Skeletal muscle tissue (tissue), 4 donors: ENCODE results near the gene HIVEP1. TPM values are rescaled to one million over a fixed set of nuclear protein-coding genes. Genes with fewer than 3 reads are reported as not detected.

ENCODE experiments used
- H3K27ac ChIP-seq: one replicate; pipeline ENCODE4 v1.7.0; 2013; ENCODE audit warnings: mild to moderate bottlenecking, low read depth, low read length, inconsistent platforms
- H3K27me3 ChIP-seq, 3 donors: one replicate each; pipeline ENCODE4 v1.7.0; 2013; ENCODE audit warnings: low read length in 3 of 3; ENCODE audit not compliant: control insufficient read depth in 3 of 3, insufficient read depth in 3 of 3
- H3K36me3 ChIP-seq, 3 donors: one replicate each; pipeline ENCODE4 v1.7.0; 2013; ENCODE audit warnings: low read length in 3 of 3; ENCODE audit not compliant: control insufficient read depth in 3 of 3, insufficient read depth in 3 of 3
- H3K4me1 ChIP-seq, 3 donors: one replicate each; pipeline ENCODE4 v1.7.0; 2013; ENCODE audit warnings: low read length in 3 of 3, mild to moderate bottlenecking in 3 of 3; ENCODE audit not compliant: control insufficient read depth in 3 of 3, insufficient read depth in 3 of 3
- H3K4me3 ChIP-seq, 3 donors: one replicate each; pipeline ENCODE4 v1.7.0; 2013; ENCODE audit warnings: low read length in 3 of 3
- H3K9ac ChIP-seq, 3 donors: one replicate each; pipeline ENCODE4 v1.7.0; 2013; ENCODE audit warnings: low read length in 3 of 3, mild to moderate bottlenecking in 3 of 3, moderate library complexity in 2 of 3, low read depth in 1 of 3
- H3K9me3 ChIP-seq, 3 donors: one replicate each; pipeline ENCODE4 v1.7.0; 2013; ENCODE audit warnings: low read length in 3 of 3; ENCODE audit not compliant: control insufficient read depth in 3 of 3
- total RNA-seq: library from RNA; depleted of rRNA; stranded (reverse); fragments of >200 nt; gene quantifications from one replicate; pipeline ENCODE4 v1.2.3, GENCODE V29; 2014
- donor health status: Osteomylitis.

Gene HIVEP1
- total RNA-seq, 1 donor from 2014 or later = 19.8 TPM

DNA sequence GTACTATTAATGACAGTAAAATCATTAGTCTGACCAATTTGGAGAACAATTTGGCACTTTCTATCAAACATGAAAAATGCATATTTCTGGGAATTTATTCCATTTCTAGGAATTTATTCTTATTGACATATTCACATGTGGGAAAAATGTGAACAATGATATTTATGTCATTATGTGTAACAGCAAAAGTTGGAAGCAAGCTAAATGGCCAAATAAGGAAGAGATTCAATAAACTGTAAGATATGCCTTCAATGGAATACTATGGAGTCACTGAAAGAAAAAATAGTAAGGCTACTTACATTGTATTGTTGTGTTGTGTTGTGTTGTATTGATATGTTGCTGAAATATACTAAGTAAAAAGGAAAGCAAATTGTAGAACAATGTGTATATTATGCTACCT is 177.5 kb downstream of the HIVEP1 start:
- Histone ChIP-seq H3K27ac (no peak overlapping the region), H3K9me3 (no peaks in the 10 kb centered on the region)

DNA sequence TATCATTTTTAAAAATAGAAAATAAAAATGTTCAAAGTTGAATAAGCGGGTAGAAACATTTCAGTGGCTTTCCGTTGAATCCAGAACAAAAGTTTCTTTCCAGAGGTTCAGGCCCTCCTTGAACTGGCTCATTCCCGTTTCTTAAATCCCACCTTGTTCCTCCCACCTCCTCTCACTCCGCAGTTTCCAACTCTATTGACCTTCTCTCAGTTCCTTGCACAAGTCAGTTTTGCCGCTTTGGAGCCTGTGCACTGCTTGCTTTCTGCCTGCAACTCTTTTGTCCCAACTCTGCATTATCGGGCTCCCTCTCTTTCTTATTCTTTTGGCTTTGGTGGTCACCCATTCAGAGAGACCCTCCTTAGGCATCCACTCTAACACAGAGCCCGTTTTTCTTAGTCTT is 178.1 kb downstream of the HIVEP1 start:
- Histone ChIP-seq H3K9ac (no peak overlapping the region), H3K36me3 (no peaks in the 10 kb centered on the region), H3K4me3 (no peak overlapping the region), H3K27me3 (no peaks in the 10 kb centered on the region), H3K9me3 (no peaks in the 10 kb centered on the region), H3K4me1 (no peaks in the 10 kb centered on the region), H3K27ac (no peak overlapping the region)

More for the DNA sequence above, 177.5 kb downstream of the HIVEP1 start:
- no peaks in the 10 kb centered on the region for H3K27me3 ChIP-seq
- no peak overlapping the region for H3K4me3 ChIP-seq
- no peak overlapping the region for H3K9ac ChIP-seq
- H3K4me1 ChIP-seq = no peaks in the 10 kb centered on the region
- no peaks in the 10 kb centered on the region for H3K36me3 ChIP-seq

DNA sequence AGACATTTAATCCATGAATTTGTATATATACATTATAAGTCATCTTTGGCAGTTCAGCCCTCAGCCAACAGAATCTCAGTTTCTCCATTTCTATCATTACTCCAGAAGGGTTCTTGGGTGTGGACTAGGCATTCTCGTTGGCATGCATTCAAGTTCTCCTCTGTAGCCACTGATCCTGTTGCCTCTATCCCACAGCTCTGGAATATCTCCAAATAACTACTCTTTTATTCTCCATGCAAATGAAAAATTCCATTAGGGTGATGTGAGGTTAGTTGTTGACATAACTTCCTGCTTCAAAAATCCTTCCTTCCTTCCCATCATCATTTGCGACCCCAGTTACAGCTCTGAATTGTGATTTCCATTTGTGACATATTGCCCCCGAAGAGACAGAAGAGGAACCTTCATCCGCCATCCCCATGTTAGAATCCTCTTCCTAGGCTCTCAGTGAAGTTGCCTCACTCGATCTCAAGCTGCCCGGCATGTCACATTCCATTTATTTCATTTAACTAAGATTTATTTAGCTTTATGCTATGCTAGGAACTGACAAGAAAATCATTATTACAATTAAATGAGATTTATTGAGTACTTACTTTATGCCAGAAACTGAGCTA is 184.3 kb downstream of the HIVEP1 start:
- H3K9ac ChIP-seq = no peak overlapping the region
- no peaks in the 10 kb centered on the region for H3K36me3 ChIP-seq
- H3K4me3 ChIP-seq = no peak overlapping the region
- H3K9me3 ChIP-seq = no peaks in the 10 kb centered on the region
- no peak overlapping the region for H3K27ac ChIP-seq
- no peaks in the 10 kb centered on the region for H3K27me3 ChIP-seq
- H3K4me1 ChIP-seq = no peaks in the 10 kb centered on the region

DNA sequence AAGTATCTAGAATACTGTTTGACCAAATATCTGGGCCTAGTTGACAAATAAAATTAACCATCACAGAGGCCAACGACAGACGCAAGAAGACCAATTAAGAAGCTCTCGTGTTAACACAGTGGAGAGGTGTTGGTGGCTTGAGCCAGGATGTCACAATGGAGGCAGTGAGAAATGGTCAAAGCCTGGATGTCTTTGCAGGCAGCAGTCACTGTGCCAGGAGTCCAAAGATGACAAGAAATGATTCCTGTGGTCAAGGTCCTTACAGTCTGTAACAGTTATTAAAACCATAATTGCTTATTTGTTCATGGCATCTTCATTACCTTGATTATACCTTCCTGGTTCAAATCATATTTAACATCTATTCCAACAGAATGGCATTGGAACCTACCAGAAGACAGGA is 186.7 kb downstream of the HIVEP1 start:
- no peak overlapping the region for H3K4me3 ChIP-seq
- no peaks in the 10 kb centered on the region for H3K9me3 ChIP-seq
- no peaks in the 10 kb centered on the region for H3K36me3 ChIP-seq
- H3K4me1 ChIP-seq = no peaks in the 10 kb centered on the region
- no peak overlapping the region for H3K9ac ChIP-seq
- H3K27ac ChIP-seq = no peak overlapping the region
- peaks cover 0 to 3% (median 0%) of the 10 kb centered on the region in 3 donors for H3K27me3 ChIP-seq

DNA sequence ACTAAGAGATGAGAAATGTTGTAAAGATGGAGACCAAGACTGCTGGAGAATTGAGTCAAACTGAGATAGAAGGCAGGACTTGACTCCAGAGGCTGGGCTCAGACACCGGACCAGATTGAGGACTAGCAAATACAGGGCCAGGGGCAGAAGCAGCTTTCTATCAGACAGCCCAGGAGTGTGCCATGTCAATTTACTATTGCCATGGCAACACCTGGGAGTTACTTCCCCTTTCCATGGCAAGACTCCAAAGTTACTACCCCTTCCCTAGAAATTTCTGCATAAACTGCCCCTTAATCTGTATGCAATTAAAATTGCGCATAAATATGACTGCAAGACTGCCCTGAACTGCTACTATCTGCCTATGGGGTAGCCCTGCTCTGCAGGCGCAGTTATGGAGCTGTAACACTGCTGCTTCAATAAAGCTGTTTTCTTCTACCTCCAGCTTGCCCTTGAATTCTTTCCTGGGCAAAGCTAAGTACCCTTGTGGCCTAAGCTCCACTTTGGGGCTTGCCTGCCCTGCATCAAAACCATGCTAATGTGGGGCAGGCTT is 188.0 kb downstream of the HIVEP1 start:
- Histone ChIP-seq H3K27ac (no peak overlapping the region), H3K9ac (no peak overlapping the region), H3K27me3 (peaks cover 0 to 3% (median 0%) of the 10 kb centered on the region in 3 donors), H3K9me3 (no peaks in the 10 kb centered on the region), H3K4me3 (no peak overlapping the region), H3K4me1 (no peaks in the 10 kb centered on the region), H3K36me3 (no peaks in the 10 kb centered on the region)

DNA sequence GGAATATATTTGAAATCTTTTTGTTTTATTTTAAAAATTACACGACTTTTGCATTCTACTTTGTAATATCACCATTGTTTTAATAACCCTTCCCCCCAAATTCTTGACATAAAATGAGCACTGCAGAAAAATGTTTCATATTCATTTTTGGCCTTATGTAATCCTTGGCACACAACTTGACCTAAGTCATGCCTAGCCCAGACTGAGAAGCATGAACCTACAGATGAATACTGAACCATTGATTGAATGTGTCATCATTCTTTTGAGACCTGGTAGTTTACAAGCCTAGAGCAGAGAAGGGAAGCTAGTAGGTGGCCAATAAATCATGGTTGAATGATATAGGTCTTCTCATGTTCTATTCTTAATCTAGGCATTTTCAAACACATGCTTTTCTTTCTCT is 188.6 kb downstream of the HIVEP1 start:
- Histone ChIP-seq H3K4me1 (no peaks in the 10 kb centered on the region), H3K9ac (no peak overlapping the region), H3K4me3 (no peak overlapping the region), H3K9me3 (no peaks in the 10 kb centered on the region), H3K36me3 (no peaks in the 10 kb centered on the region), H3K27ac (no peak overlapping the region), H3K27me3 (peaks cover 0 to 3% (median 0%) of the 10 kb centered on the region in 3 donors)

DNA sequence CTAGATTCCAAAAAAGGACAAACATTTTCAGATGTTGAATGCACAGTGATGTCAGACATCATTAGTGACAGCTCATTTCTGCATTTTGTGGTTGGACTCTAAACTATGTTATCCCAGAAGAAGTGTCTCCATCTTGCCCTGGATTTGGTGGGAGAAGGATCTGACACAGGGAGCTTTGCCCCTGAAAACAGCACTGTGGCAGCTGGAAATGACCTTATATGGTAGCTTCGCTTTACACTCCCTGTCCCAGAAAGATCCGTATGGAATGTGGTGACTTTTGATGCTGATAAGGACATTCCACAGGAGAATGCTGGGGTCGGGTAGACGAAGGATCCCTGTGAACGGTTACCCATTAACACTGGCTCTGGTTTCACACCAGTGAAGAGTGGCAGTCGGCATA is 190.9 kb downstream of the HIVEP1 start:
- Histone ChIP-seq H3K4me3 (no peak overlapping the region), H3K27ac (no peak overlapping the region), H3K4me1 (no peaks in the 10 kb centered on the region), H3K27me3 (peaks cover 0 to 3% (median 0%) of the 10 kb centered on the region in 3 donors), H3K9ac (no peak overlapping the region), H3K36me3 (no peaks in the 10 kb centered on the region), H3K9me3 (no peaks in the 10 kb centered on the region)

DNA sequence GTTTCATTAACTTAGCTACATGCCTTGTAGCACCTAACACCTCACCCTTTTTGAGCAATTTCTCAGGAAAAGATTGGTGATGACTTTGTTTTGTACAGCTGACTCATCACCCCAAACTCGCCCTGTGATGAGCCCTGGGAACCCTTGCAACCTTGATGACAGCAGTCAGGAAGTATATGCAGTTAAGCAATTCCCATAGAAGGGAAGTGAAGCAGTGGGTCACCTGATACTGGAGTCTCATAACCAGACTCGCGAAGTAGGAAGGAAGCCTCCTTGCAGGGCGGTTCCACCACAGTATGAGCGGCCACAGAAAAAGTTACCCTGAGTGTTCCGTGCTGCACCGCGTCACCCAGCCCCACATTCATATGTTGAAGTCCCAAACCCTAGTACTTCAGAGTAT is 196.1 kb downstream of the HIVEP1 start:
- no peak overlapping the region for H3K4me3 ChIP-seq
- no peak overlapping the region for H3K27ac ChIP-seq
- no peaks in the 10 kb centered on the region for H3K4me1 ChIP-seq
- no peaks in the 10 kb centered on the region for H3K27me3 ChIP-seq
- peaks cover 0 to 2% (median 0%) of the 10 kb centered on the region in 3 donors for H3K9me3 ChIP-seq
- no peaks in the 10 kb centered on the region for H3K36me3 ChIP-seq
- H3K9ac ChIP-seq = no peak overlapping the region

DNA sequence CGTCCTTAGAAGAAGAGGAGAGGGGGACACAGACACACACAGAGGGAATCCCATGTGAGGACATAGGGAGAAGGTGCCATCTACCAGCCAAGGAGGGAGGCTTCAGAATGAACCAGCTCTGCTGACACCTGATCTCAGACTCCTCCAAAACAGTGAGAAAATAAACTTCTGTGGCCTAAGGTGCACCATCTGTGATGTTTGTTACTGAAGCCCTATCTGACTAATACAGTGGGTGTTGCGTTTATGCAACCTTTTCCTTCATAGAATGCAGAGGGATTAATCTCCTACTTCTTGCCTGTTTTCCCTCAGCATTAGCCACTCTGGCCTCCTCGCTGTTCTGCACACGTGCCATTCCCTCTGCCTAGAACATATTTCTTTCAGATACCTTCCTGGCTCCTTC is 196.6 kb downstream of the HIVEP1 start:
- H3K27ac ChIP-seq = no peak overlapping the region
- H3K27me3 ChIP-seq = no peaks in the 10 kb centered on the region
- H3K9me3 ChIP-seq = peaks cover 0 to 2% (median 0%) of the 10 kb centered on the region in 3 donors
- H3K36me3 ChIP-seq = no peaks in the 10 kb centered on the region
- no peak overlapping the region for H3K9ac ChIP-seq
- H3K4me3 ChIP-seq = no peak overlapping the region
- no peaks in the 10 kb centered on the region for H3K4me1 ChIP-seq
